IPS-11a (cell line): ENCODE measurements around the gene SLC1A4.
"Not testable (repeated sequence)": the region's sequence is repeated elsewhere in the genome, so short reads cannot be mapped to it uniquely, and the experiment has no call there.

Experiments
- H3K4me3 ChIP-seq: one replicate; pipeline ENCODE4 v1.5.1; 2013; ENCODE audit warnings: low read depth, low read length, control low read depth

SLC1A4 gene

DNA sequence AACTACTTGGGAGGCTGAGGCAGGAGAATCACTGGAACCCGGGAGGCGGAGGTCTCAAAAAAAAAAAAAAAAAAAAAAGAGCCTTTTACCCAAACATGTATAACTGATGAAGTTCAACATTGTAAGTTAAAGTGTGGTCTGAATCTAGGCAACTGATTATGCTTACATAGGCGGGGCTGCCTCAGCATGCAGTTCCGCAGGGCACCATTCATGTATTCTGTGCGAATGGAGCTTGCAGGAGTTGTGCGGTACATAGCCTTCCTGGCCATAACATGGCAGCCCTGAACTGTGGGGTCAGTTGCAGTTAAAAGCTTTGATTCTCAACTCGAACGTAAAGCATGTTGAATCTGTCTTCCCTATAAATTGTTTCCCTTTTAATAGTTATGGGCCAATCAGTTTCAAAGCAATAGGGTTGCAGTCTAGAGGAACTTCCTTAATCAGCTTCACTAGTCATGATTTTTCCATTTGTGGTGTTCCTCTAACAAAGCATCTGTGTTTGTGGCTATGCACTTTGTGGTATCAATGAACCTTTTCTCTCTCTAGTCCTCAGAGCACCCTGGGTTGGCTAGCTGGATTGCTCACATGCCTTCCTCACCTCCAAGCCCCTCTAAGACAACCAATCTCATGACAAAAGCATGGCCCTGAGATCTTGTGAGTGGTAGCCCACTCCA, 36.4 kb downstream of the SLC1A4 start:
- H3K4me3 ChIP-seq, result no peak overlapping the region

- H3K4me3 ChIP-seq, result no peak overlapping the region
Measured at GRCh38 chr2:65026154-65026553, 37.0 kb downstream of the SLC1A4 start.

DNA sequence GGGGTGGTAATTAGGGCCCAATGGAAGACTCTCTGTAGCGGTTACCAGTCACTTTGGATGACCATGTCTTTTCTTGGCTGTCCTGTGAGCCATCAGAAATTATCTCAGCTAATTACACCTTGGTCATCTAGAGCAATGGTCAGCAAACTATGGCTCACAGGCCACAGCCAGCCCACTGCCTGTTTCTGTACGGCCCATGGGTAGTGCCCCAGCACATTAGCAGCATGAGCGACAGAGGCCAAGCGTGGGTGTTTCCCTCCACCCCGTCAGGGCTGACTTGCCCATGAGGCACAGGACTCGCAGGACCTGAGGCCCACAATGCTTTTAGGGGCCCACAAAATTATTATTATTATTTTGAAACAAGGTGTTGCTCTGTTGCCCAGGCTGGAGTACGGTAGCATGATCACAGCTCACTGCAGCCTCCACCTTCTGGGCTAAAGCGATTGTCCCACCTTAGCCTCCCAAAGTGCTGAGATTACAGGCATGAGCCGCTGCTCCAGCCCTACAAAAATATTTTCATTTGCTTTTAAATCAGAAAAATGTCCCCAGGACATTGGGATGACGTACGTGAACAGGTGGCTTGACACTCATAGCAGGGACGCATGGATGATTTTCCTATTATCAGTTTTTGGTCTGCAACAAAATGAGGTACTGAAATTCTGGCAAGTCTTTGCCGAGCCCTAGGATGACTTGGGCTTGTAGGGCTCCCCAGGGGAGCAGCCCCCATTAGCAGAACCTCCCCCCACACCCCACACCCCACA, 37.7 kb downstream of the SLC1A4 start:
- H3K4me3 ChIP-seq, result no peak overlapping the region

- H3K4me3 ChIP-seq, result no peak overlapping the region
Measured at GRCh38 chr2:65027616-65028244, 38.5 kb downstream of the SLC1A4 start.

GRCh38 chr2:65030476-65031332, 41.5 kb downstream of the SLC1A4 start:
- H3K4me3 ChIP-seq, result no peak overlapping the region

DNA sequence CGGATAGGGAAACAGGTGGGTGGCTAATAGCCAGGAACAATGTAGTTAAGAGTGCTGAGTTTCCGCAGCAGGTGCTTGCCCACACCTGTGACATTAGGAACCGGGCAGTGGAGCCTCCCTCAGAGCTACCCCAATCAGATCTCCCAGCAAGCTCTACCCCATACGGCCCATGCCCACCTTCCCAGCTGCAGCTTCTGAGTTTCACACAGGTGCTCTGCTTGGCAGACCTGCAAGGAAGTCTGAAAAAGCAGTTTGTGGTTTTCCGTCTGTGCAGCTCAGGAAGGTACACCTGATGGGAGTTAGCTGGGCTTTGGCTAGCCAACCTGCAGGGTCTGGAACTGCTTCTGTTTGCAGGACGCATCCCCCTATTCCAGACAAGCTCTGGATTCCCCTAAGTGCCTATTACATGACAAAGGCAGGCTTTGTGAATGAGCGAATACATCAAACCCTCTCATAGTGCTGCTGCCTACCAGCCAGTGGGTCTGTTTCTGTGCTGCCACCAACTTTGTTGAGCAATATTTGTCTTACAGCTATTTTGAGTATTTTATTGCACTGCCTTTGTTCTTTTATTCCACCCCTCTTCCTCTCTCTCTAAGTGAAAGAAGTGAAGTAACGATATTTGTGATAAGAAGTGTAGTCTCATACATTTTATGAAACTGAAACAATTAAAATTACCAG, 42.3 kb downstream of the SLC1A4 start:
- H3K4me3 ChIP-seq, result no peak overlapping the region

DNA sequence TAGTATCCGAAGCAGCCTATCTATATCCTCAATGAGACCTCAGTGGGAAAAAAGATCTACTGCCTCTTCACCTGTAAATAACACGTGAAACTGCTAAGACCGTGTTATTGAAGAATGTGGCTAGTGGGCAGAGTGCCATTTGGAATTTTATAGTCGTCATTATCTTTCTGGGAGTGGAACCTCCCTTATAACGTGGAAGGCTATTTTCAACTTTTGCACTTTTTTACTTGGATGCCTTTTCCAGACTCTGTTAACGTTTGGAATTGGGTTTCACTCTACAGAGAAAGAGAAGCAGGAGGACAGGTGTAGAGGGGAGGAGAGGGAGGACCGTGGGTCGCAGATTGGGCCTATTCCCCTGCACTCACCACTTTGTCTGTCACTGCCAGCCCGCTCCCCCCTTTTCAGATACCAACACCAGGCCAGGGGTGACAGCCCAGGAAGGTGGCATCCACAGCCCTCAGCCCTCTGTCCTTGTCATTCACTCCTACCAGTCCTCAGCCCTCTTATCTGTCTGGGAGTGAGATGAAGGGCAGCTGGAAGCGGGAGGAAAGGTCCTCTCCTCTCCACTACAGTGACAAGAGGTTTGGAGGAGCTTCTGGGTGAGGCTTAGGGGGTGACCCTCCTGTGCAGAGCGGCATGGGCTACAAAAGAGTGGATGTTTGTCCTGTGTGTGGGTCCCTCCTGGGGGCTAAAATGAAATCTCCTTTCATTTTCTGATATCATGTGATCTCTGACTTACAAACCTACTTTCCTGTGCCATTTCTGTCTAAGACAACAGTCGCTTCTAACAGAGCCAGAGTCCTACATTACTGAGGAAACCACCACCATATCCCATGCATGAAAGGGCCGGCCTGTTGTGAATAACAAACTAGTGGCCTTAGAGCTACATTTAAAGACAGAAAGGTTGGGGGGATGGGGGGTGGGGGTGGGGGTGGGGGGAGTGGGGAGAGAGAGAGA, 43.1 kb downstream of the SLC1A4 start:
- H3K4me3 ChIP-seq, result no peak overlapping the region

DNA sequence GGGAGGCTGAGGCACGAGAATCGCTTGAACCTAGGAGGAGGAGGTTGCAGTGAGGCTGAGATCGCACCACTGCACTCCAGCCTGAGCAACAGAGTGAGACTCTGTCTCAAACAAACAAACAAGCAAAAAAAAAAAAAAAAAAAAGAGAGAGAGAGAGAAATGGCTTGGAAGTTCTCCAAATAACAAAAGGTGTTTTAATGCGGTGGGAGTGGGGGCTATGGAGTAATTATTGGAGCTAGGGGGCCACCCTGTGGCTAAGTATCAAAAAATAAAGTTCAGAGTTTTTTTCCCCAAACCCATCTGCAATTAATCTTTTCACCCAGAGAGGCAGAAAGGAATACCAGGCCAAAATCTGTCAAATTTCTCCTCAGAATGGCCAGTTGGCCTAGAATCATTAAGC, 44.0 kb downstream of the SLC1A4 start:
- H3K4me3 ChIP-seq, result no peak overlapping the region

GRCh38 chr2:65033667-65034066, 44.5 kb downstream of the SLC1A4 start:
- not testable (repeated sequence) for H3K4me3 ChIP-seq

DNA sequence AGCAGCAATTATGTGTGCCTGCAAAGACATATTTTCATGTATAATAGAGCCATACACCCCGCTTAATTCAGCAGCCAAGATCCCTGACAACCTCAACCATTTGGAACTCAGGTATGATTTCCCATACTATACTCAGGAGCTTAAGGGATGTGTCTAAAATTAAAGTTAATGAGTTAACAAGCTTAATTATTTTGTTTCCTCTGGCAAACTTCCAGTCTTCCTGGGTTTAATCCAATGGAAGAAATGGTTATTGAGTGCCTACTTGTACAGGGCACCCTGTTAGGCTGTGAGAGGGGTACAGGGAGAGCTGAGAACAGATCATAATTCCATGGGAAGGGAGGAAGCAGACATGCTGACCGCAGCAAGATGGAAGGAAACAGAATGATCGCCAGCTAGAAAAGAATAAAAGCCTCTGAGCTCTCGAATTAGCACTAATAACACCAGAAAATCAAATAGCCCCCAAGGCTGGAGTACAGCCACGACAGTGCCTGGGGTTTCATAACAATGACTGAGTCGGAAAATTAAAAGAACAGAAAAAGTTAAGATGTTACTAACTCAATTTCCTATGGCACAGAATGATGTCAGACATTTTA, 46.2 kb downstream of the SLC1A4 start:
- H3K4me3 ChIP-seq, result no peak overlapping the region

DNA sequence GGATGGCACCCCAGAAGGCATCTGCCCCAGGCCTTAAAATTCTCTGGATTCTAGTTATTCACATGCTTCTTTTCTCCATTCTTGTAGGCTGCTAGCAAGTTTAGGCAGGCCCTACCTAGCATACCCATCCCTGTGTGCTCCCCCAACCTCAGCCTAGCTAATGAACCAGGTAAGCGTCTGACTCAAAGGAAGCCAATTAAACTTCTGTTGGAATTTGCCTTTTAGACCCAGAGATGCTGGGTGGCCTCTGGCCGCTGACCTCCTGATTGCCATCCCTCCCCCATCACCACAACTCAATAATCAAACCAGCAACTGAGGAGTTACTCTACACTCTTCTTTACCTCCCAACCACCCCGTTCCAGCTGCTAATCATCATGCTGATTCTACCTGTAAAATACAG, 48.0 kb downstream of the SLC1A4 start:
- no peak overlapping the region for H3K4me3 ChIP-seq

DNA sequence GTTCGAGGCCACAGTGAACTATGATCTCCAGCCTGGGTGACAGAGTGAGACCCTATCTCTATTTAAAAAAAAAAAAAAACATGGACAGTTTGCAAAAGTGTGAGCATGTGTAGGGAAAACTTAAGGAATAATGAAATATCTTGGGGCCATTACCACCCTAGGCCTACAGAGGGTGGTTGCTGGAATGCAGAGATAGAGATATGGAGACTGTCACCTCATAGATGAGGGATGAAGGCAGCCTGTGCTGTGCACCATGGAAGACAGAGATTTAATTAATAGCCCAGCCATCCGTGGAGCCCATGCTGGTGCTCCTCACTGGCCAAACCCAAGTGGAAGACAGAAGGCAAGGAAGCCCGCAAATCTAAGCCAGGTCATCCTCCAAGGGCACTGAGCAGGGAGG, 50.4 kb downstream of the SLC1A4 start:
- H3K4me3 ChIP-seq, result no peak overlapping the region

GRCh38 chr2:65040400-65041261, 51.4 kb downstream of the SLC1A4 start:
- H3K4me3 ChIP-seq, result no peak overlapping the region

DNA sequence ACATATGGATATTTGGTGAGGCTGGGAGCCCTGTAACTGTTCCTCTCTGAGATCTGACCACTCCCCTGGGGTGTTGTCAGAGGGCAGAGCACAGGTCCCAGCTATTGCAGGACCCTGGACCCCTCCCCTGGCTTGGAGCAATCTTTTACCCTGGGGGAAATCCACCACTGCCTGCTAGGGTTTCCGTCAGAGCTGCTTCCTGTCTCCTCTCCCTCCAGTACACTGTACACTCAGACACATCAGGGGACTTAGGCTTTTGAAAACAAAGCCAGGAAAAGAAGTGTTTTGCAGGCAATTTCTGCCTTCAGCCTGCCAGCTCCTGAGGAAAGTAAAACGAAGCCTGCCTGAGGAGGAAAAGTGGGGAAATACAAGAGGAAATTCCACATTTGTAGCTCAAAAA, 53.8 kb downstream of the SLC1A4 start:
- H3K4me3 ChIP-seq, result no peak overlapping the region

DNA sequence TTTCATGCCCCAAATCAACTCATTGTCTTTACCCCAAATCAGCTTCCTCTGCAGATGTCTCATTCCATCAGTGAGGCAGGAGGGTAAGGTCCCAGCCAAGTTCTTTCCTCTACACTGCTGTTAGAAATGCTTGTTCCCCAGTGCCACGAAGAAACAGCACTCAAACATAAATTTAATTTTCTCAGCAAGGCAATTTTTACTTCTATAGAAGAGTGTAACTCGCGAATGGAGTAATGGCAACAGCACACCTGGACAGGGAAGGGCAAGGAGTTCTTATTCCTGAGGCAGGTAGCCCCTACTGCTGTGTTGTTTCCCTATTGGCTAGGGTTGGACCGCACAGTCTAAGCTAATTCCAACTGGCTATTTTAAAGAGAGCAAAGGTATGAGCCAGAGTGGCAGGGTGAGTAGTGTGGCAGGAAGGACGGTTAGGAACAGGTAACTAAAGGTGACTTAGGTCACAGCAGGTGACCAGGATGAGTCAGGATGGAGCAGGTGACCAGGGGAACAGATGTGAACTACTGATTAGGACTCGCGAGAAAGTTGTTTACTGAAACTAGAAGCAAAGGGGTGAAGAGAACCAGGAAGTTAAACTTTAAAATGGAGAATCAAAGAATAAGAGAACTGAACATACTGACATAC, 55.0 kb downstream of the SLC1A4 start:
- no peak overlapping the region for H3K4me3 ChIP-seq

- no peak overlapping the region for H3K4me3 ChIP-seq
Measured at GRCh38 chr2:65045651-65046050, 56.5 kb downstream of the SLC1A4 start.

GRCh38 chr2:65046633-65047407, 57.6 kb downstream of the SLC1A4 start:
- H3K4me3 ChIP-seq, result no peak overlapping the region
